Cardiac septum (tissue), 1 donor: ENCODE measurements around the gene FKBP5. TPM values are rescaled to one million over a fixed set of nuclear protein-coding genes. Genes with fewer than 3 reads are reported as not detected.
"Not testable (repeated sequence)": the region's sequence is repeated elsewhere in the genome, so short reads cannot be mapped to it uniquely, and the experiment has no call there.

Experiments used
- DNase-seq: peaks from one replicate; pipeline ENCODE4 v3.0.0-alpha.2; 2020; ENCODE audit warnings: low spot score
- intact Hi-C: fragments of 100-400 bp; cut with DNase I; formaldehyde crosslinking; loops from one replicate; pipeline ENCODE4 v1.14.0; 2022
- total RNA-seq: library from RNA; stranded (reverse); fragmentation: NEBNext Ultra II Directional; extraction: Animal tissue kit (Norgen Biotek cat#: 25700); gene quantifications from one replicate; pipeline ENCODE4 v1.2.1, GENCODE V29; 2021
- donor health status: DM: no; HTN: no; CAD: no.

Gene FKBP5
- total RNA-seq, 1 donor from 2014 or later = 29.7 TPM

GRCh38 chr6:35698858-35699257, 10.1 kb upstream of the FKBP5 start:
- intact Hi-C loops = no loop called here
- DNase-seq = no peak

GRCh38 chr6:35698430-35698829, 9.7 kb upstream of the FKBP5 start:
- intact Hi-C loops = not testable (repeated sequence)

GRCh38 chr6:35694462-35694861, 5.7 kb upstream of the FKBP5 start:
- no peak for DNase-seq
- intact Hi-C loops = no loop called here

More at GRCh38 chr6:35698430-35698829, 9.7 kb upstream of the FKBP5 start:
- not testable (repeated sequence) for DNase-seq

GRCh38 chr6:35691027-35691824, 2.5 kb upstream of the FKBP5 start:
- intact Hi-C loops = no loop called here
- DNase-seq = peak; percentile 85

- DNase-seq = no peak
- intact Hi-C loops = no loop called here
Observed at GRCh38 chr6:35690484-35690883, 1.8 kb upstream of the FKBP5 start.

GRCh38 chr6:35690006-35690405, 1.3 kb upstream of the FKBP5 start:
- intact Hi-C loops, DNase-seq: not testable (repeated sequence)

- DNase-seq = peak; percentile 88
Observed at GRCh38 chr6:35687658-35688604, 784 bp downstream of the FKBP5 start.

GRCh38 chr6:35686873-35687555, 1.7 kb downstream of the FKBP5 start:
- no peak for DNase-seq
- intact Hi-C loops = no loop called here

More at GRCh38 chr6:35687658-35688604, 784 bp downstream of the FKBP5 start:
- intact Hi-C loops = loop anchor here (1.0 kb wide), 2 partner anchors 39 to 86 kb away; no protein-coding TSS in a partner anchor

GRCh38 chr6:35686436-35686835, 2.3 kb downstream of the FKBP5 start:
- DNase-seq = no peak
- intact Hi-C loops = no loop called here

- no peak for DNase-seq
- intact Hi-C loops = no loop called here
Observed at GRCh38 chr6:35683267-35683666, 5.4 kb downstream of the FKBP5 start.

GRCh38 chr6:35681298-35681697, 7.4 kb downstream of the FKBP5 start:
- DNase-seq = no peak
- intact Hi-C loops = no loop called here

- no peak for DNase-seq
- intact Hi-C loops = no loop called here
Observed at GRCh38 chr6:35679399-35679798, 9.3 kb downstream of the FKBP5 start.

GRCh38 chr6:35678814-35679213, 9.9 kb downstream of the FKBP5 start:
- intact Hi-C loops = no loop called here
- no peak for DNase-seq

- intact Hi-C loops = no loop called here
- no peak for DNase-seq
Observed at GRCh38 chr6:35678021-35678654, 10.6 kb downstream of the FKBP5 start.

GRCh38 chr6:35677456-35677855, 11.3 kb downstream of the FKBP5 start:
- DNase-seq = no peak
- intact Hi-C loops = no loop called here

GRCh38 chr6:35675871-35676459, 12.8 kb downstream of the FKBP5 start:
- no peak for DNase-seq
- intact Hi-C loops = no loop called here

- no peak for DNase-seq
- intact Hi-C loops = no loop called here
Observed at GRCh38 chr6:35674594-35674993, 14.1 kb downstream of the FKBP5 start.

GRCh38 chr6:35673755-35674154, 15.0 kb downstream of the FKBP5 start:
- intact Hi-C loops = no loop called here
- no peak for DNase-seq

- intact Hi-C loops, DNase-seq: not testable (repeated sequence)
Observed at GRCh38 chr6:35673284-35673666, 15.4 kb downstream of the FKBP5 start.
